Fibroblast of the aortic adventitia (primary cell): ENCODE results near the gene SOX2. TPM values are rescaled to one million over a fixed set of nuclear protein-coding genes. Genes with fewer than 3 reads are reported as not detected.

Experiments
- DNase-seq: peaks from one replicate; pipeline ENCODE4 v3.0.0-alpha.2; 2010; ENCODE audit warnings: low read depth
- H3K4me3 ChIP-seq: 2 replicates; pipeline ENCODE4 v1.5.1; 2011; ENCODE audit warnings: low read depth, mild to moderate bottlenecking, control low read depth, low read length, moderate library complexity
- total RNA-seq: library from RNA; depleted of rRNA; stranded (reverse); fragments of >200 nt; gene quantifications from 2 replicates; pipeline ENCODE4 v1.2.3, GENCODE V29; 2012; ENCODE audit warnings: low replicate concordance
- TF ChIP-seq, protein P1 (sequence below): IDR thresholded peaks from 2 replicates; pipeline ENCODE4 v1.5.1; 2011; ENCODE audit warnings: mild to moderate bottlenecking, low read length, control low read depth, inconsistent platforms; ENCODE audit not compliant: insufficient read depth

SOX2 gene
- total RNA-seq, 1 donor: not detected

DNA sequence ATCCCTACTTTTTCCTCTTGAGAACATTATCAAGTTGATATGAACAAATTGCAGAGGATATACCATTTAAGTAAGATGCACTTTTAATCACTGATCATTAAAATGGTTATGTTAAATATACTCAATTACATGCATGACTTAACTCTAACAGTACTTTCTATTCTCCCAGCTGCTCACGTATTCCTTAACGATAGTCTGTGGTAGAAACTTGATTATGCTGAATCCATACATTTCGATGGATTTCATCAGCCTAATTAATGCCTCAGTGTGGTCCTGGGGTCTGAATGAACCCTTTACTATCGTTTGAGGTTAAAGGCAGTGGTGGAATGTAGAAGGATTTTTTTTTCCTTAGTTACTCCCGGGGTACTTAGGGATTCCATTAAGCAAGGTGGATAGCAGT is 18.6 kb downstream of the SOX2 start:
- H3K4me3 ChIP-seq: no peak overlapping the region
- TF ChIP-seq, protein P1, sequence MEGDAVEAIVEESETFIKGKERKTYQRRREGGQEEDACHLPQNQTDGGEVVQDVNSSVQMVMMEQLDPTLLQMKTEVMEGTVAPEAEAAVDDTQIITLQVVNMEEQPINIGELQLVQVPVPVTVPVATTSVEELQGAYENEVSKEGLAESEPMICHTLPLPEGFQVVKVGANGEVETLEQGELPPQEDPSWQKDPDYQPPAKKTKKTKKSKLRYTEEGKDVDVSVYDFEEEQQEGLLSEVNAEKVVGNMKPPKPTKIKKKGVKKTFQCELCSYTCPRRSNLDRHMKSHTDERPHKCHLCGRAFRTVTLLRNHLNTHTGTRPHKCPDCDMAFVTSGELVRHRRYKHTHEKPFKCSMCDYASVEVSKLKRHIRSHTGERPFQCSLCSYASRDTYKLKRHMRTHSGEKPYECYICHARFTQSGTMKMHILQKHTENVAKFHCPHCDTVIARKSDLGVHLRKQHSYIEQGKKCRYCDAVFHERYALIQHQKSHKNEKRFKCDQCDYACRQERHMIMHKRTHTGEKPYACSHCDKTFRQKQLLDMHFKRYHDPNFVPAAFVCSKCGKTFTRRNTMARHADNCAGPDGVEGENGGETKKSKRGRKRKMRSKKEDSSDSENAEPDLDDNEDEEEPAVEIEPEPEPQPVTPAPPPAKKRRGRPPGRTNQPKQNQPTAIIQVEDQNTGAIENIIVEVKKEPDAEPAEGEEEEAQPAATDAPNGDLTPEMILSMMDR: no peak
- no peak for DNase-seq

DNA sequence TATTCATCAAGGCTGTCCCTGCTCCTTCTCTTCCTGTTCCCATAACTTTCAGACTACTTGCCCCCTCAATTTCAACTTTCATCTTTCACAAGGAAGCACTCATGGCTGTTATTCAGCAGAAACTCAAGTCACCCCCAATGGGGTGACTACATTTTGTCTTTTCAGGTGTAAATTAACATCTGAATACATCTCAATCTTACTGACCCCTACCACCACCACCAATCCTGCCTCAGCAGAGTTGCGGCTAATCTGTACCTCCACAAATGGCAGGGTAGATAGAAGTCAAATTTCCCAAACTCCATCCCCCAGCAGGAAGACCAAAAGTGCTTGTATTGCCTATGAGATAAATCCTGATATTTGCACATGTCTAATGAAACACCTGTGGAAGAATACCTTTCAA is 19.2 kb downstream of the SOX2 start:
- H3K4me3 ChIP-seq: no peak overlapping the region
- TF ChIP-seq, protein P1: no peak
- no peak for DNase-seq

DNA sequence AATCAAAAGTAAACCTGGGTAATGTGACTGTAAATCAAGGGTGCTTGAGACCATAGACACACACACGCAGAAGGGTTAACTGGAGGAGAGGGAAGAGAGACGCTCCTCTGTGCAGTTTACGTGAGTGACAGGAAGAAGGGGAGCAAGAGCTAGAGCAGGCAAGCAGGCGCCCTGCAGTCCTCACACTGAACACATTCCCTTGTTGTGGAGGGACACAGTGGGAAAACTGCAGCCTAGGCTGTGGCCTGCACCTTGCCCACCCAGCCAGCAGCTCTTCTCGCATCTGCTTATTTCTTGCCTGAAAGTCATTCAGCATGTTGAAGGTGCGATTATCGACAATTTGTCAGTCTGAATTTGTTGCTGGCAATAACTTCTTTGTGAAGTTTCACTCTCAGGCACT is 24.2 kb downstream of the SOX2 start:
- H3K4me3 ChIP-seq: no peak overlapping the region
- no peak for DNase-seq
- TF ChIP-seq, protein P1: no peak

DNA sequence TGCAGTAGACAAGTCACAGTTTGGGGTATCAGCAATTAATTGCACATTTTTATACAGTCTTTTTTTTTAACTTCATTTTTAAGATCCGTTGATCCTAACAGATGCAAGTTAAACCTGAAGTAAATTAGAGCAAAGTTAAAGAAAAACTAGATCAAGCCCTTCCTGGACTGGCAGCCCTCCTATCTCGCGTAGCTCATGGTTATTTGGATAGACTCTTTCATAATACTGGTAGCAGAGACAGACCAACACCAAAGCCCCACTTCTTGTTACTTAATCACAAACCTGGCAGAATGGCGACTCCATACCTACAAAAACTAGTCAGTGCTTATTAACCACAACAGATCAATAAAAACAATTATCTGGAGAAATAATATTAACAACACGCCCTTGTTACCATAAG is 26.8 kb downstream of the SOX2 start:
- TF ChIP-seq, protein P1: no peak
- DNase-seq: no peak
- H3K4me3 ChIP-seq: no peak overlapping the region

DNA sequence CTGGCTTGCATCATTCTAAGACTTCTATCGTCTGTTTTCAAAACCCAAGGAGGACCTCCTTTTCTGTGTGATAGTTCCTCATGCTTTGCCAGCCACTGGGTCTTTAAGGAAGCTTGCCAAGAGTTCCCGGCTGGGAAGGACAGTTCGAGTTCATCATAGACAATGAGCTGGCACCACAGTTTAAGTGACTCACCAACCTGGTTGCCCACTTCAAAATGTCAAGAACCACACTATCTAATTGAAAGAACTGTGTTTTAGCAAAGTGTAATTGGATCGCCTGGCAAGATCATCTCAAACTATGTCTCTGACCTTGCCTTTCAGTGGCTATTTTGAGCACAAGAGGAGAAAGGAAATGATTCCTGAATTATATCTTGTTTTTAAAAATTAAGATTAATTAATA is 27.9 kb downstream of the SOX2 start:
- TF ChIP-seq, protein P1: no peak
- DNase-seq: no peak
- H3K4me3 ChIP-seq: no peak overlapping the region

DNA sequence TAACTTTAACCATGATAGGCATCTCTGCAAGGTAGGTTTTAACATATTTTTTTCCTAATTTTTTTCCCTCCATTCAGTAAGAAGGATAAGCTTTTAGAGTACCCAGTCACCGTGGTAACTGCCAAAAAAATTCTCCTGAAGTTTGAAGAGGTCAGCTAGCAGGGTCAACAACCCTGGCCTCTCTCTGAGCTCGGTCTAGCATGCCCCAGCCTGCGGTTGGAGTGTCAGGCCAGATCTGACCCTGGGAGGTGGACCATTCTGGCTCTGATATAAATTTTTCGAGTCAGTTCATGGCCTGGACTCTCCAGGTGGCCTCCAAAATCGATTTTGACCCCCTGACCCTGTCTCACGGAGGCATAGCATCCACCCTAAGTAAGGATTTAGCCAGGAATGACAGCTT is 29.7 kb downstream of the SOX2 start:
- TF ChIP-seq, protein P1: no peak
- H3K4me3 ChIP-seq: no peak overlapping the region
- DNase-seq: no peak

DNA sequence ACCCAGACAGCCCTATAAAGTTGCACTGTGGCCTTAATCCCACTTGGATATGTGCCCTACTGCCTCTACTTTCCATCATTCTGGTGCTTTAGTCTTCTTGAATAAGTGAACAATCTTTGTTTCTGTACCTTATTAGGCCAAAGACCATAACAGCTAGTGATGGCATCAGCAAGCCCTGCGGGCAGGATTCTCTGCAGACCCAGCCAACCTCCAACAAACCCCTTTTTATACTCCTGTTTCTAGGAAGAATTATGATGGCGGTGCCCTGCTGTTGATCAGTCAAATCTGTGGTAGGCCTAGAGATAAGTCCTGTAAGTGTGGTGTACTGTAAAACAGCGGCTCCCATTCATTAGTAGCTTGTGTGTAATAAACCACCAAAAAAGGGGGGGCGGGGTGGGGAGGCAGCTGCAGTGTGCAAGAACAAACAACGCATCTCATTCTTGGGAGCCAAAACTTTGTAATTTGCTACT is 40.5 kb downstream of the SOX2 start:
- no peak overlapping the region for H3K4me3 ChIP-seq
- no peak for DNase-seq
- TF ChIP-seq, protein P1: no peak
